HG03095 (cell line): Measurements from ENCODE around the gene TTBK1.

Experiments used
- ATAC-seq: cut with Tn5 transposase; IDR thresholded peaks from one replicate; pipeline ENCODE4 v1.9.1; 2021; ENCODE audit warnings: moderate library complexity; ENCODE audit not compliant: unreplicated experiment

Gene TTBK1

GRCh38 chr6:43335469-43335868 lies 92.2 kb downstream of the TTBK1 start:
- no peak for ATAC-seq

GRCh38 chr6:43336382-43336781 lies 93.1 kb downstream of the TTBK1 start:
- no peak for ATAC-seq
